ENCODE data around the gene SORCS2. TPM values are rescaled to one million over a fixed set of nuclear protein-coding genes. Genes with fewer than 3 reads are reported as not detected.

Gene SORCS2
- total and polyA plus RNA-seq, 2 of the 8 experiments (the other 6 are each of a cell fraction or from before 2014, with no cell fraction given) = 0.36 to 1.8 TPM

GRCh38 chr4:7636240-7636508 is 443.8 kb downstream of the SORCS2 start (continued):
- TF ChIP-seq CHD7 (IDR thresholded peaks at IDR 0.05; ENCODE audit: insufficient replicate concordance, low read length) = no peak
- TF ChIP-seq CREB1 (IDR thresholded peaks at IDR 0.05) = no peak
- no peak for TF ChIP-seq KDM1A (IDR thresholded peaks at IDR 0.05; ENCODE audit: borderline replicate concordance, low read length)
- TF ChIP-seq POLR2A (IDR thresholded peaks at IDR 0.05; ENCODE audit: control extremely low read depth in 1 of 2, low read depth in 2 of 2, low read length in 2 of 2) = no peak
- no peak for TF ChIP-seq SIN3A (conservative IDR thresholded peaks at IDR 0.05 in 1 of 2, IDR thresholded peaks at IDR 0.05 in 1 of 2; ENCODE audit: low read depth in 1 of 2, low read length in 2 of 2)
- no peak for TF ChIP-seq RAD21 (IDR thresholded peaks at IDR 0.05 in 1 of 2, conservative IDR thresholded peaks at IDR 0.05 in 1 of 2; ENCODE audit: low read depth in 2 of 2, low read length in 2 of 2)
- no peak for TF ChIP-seq BACH1 (IDR thresholded peaks at IDR 0.05; ENCODE audit: low read length)
- TF ChIP-seq EZH2 (IDR thresholded peaks at IDR 0.05; ENCODE audit: low read depth, low read length, severe bottlenecking) = no peak
- no peak for TF ChIP-seq YY1 (IDR thresholded peaks at IDR 0.05; ENCODE audit: low read depth, low read length)
- TF ChIP-seq CEBPB (IDR thresholded peaks at IDR 0.05; ENCODE audit: low read depth, low read length) = no peak
